GM20431 (cell line): ENCODE results near the gene DYDC2.

Experiments used
- in situ Hi-C: fragments of 300-500 bp; cut with MseI, MboI; formaldehyde crosslinking; loops from one replicate; pipeline ENCODE4 v1.15.0; 2020; ENCODE audit warnings: low sequenced_read_pairs; ENCODE audit not compliant: unreplicated experiment

DYDC2 gene

GRCh38 chr10:80359644-80360043, 3.1 kb downstream of the DYDC2 start:
- in situ Hi-C loops = no loop called here

- in situ Hi-C loops = no loop called here
Measured at GRCh38 chr10:80365510-80365909, 8.9 kb downstream of the DYDC2 start.

GRCh38 chr10:80371467-80371866, 14.9 kb downstream of the DYDC2 start:
- in situ Hi-C loops = no loop called here

- in situ Hi-C loops = no loop called here
Measured at GRCh38 chr10:80372675-80373074, 16.1 kb downstream of the DYDC2 start.

- in situ Hi-C loops = no loop called here
Measured at GRCh38 chr10:80373502-80373901, 16.9 kb downstream of the DYDC2 start.

- in situ Hi-C loops = loop anchor here (25.0 kb wide), 1 partner anchor 133 kb away; no protein-coding TSS in a partner anchor
Measured at GRCh38 chr10:80379701-80380100, 23.1 kb downstream of the DYDC2 start.

GRCh38 chr10:80380185-80380584, 23.6 kb downstream of the DYDC2 start:
- in situ Hi-C loops = loop anchor here (25.0 kb wide), 1 partner anchor 132 kb away; no protein-coding TSS in a partner anchor

- in situ Hi-C loops = loop anchor here (25.0 kb wide), 1 partner anchor 129 kb away; no protein-coding TSS in a partner anchor
Measured at GRCh38 chr10:80382989-80383388, 26.4 kb downstream of the DYDC2 start.

GRCh38 chr10:80390740-80391139, 34.2 kb downstream of the DYDC2 start:
- in situ Hi-C loops = loop anchor here (25.0 kb wide), 1 partner anchor 122 kb away; no protein-coding TSS in a partner anchor

GRCh38 chr10:80392250-80392649, 35.7 kb downstream of the DYDC2 start:
- in situ Hi-C loops = loop anchor here (25.0 kb wide), 1 partner anchor 120 kb away; no protein-coding TSS in a partner anchor

GRCh38 chr10:80394358-80394916, 37.9 kb downstream of the DYDC2 start:
- in situ Hi-C loops = loop anchor here (25.0 kb wide), 1 partner anchor 118 kb away; no protein-coding TSS in a partner anchor

GRCh38 chr10:80397014-80397413, 40.4 kb downstream of the DYDC2 start:
- in situ Hi-C loops = loop anchor here (25.0 kb wide), 1 partner anchor 115 kb away; no protein-coding TSS in a partner anchor

- in situ Hi-C loops = no loop called here
Measured at GRCh38 chr10:80400136-80400804, 43.7 kb downstream of the DYDC2 start.

GRCh38 chr10:80405035-80405434, 48.5 kb downstream of the DYDC2 start:
- in situ Hi-C loops = no loop called here

- in situ Hi-C loops = no loop called here
Measured at GRCh38 chr10:80405626-80406025, 49.0 kb downstream of the DYDC2 start.

- in situ Hi-C loops = no loop called here
Measured at GRCh38 chr10:80406204-80406603, 49.6 kb downstream of the DYDC2 start.

GRCh38 chr10:80407812-80408241, 51.2 kb downstream of the DYDC2 start:
- in situ Hi-C loops = no loop called here

- in situ Hi-C loops = no loop called here
Measured at GRCh38 chr10:80408242-80409101, 51.9 kb downstream of the DYDC2 start, which contains the start of gene PRXL2A. PRXL2A (plus strand) TSS chr10:80408551; CDS start chr10:80420468, 11,917 bp downstream.

- in situ Hi-C loops = no loop called here
Measured at GRCh38 chr10:80409121-80409520, 52.5 kb downstream of the DYDC2 start.

GRCh38 chr10:80410122-80410521, 53.5 kb downstream of the DYDC2 start:
- in situ Hi-C loops = no loop called here
